GM21737 (cell line): ENCODE results near the gene SLC39A10.
"Not testable (repeated sequence)": the region's sequence is repeated elsewhere in the genome, so short reads cannot be mapped to it uniquely, and the experiment has no call there.

ENCODE experiments used
- ATAC-seq: cut with Tn5 transposase; IDR thresholded peaks from one replicate; pipeline ENCODE4 v1.9.1; 2021; ENCODE audit warnings: mild to moderate bottlenecking, moderate library complexity; ENCODE audit not compliant: unreplicated experiment

Gene SLC39A10

GRCh38 chr2:195656859-195657633 is at the start of gene SLC39A10:
Gene SLC39A10 (plus strand): TSS chr2:195657226. CDS start chr2:195680043, 22,817 bp downstream.
- peak; percentile 68 for ATAC-seq

GRCh38 chr2:195608768-195609454 is 48.1 kb upstream of the SLC39A10 start:
- no peak for ATAC-seq

GRCh38 chr2:195610717-195611116 is 46.3 kb upstream of the SLC39A10 start:
- ATAC-seq = no peak

- ATAC-seq = no peak
These were observed 44.2 kb upstream of the SLC39A10 start for GRCh38 chr2:195612611-195613495.

- no peak for ATAC-seq
These were observed 43.1 kb upstream of the SLC39A10 start for GRCh38 chr2:195613922-195614321.

- no peak for ATAC-seq
These were observed 37.4 kb upstream of the SLC39A10 start for GRCh38 chr2:195619590-195619989.

GRCh38 chr2:195620501-195620900 is 36.5 kb upstream of the SLC39A10 start:
- ATAC-seq = no peak

GRCh38 chr2:195622966-195623365 is 34.1 kb upstream of the SLC39A10 start:
- no peak for ATAC-seq

- no peak for ATAC-seq
These were observed 30.5 kb upstream of the SLC39A10 start for GRCh38 chr2:195626507-195626906.

GRCh38 chr2:195628666-195629065 is 28.4 kb upstream of the SLC39A10 start:
- ATAC-seq = no peak

GRCh38 chr2:195632856-195633572 is 24.0 kb upstream of the SLC39A10 start:
- ATAC-seq = no peak

- no peak for ATAC-seq
These were observed 23.5 kb upstream of the SLC39A10 start for GRCh38 chr2:195633573-195633870.

- ATAC-seq = no peak
These were observed 23.1 kb upstream of the SLC39A10 start for GRCh38 chr2:195633974-195634373.

GRCh38 chr2:195636890-195637289 is 20.1 kb upstream of the SLC39A10 start:
- no peak for ATAC-seq

- ATAC-seq = no peak
These were observed 18.3 kb upstream of the SLC39A10 start for GRCh38 chr2:195638750-195639149.

- ATAC-seq = no peak
These were observed 17.7 kb upstream of the SLC39A10 start for GRCh38 chr2:195639238-195639858.

GRCh38 chr2:195639959-195640358 is 17.1 kb upstream of the SLC39A10 start:
- ATAC-seq = no peak

GRCh38 chr2:195642027-195642678 is 14.9 kb upstream of the SLC39A10 start:
- ATAC-seq = no peak

GRCh38 chr2:195642679-195643068 is 14.4 kb upstream of the SLC39A10 start:
- no peak for ATAC-seq

- not testable (repeated sequence) for ATAC-seq
These were observed 12.3 kb upstream of the SLC39A10 start for GRCh38 chr2:195644708-195645107.
